WTC11 (cell line): ENCODE data around the gene MAGI2.

ENCODE experiments used
- CTCF ChIP-seq: fragments of 200-600 bp; IDR thresholded peaks from 2 replicates; pipeline ENCODE4 v1.8.0; 2022; ENCODE audit warnings: antibody characterized with exemption
- ELF4 ChIP-seq: sonication (generic); formaldehyde crosslinking; IDR thresholded peaks from 2 replicates; pipeline ENCODE4 v1.8.1; 2022; ENCODE audit warnings: low read depth, mild to moderate bottlenecking, moderate library complexity, missing genetic modification reagents
- FOXK1 ChIP-seq: sonication (generic); formaldehyde crosslinking; IDR thresholded peaks from 2 replicates; pipeline ENCODE4 v1.8.0; 2022; ENCODE audit warnings: mild to moderate bottlenecking, moderate library complexity, missing genetic modification reagents
- KAT7 ChIP-seq: sonication (generic); formaldehyde crosslinking; IDR thresholded peaks from 2 replicates; pipeline ENCODE4 v1.8.1; 2023; ENCODE audit warnings: missing genetic modification reagents, mild to moderate bottlenecking, borderline replicate concordance
- NR2C2 ChIP-seq: sonication (generic); formaldehyde crosslinking; IDR thresholded peaks from 2 replicates; pipeline ENCODE4 v1.8.0; 2022; ENCODE audit warnings: mild to moderate bottlenecking, missing genetic modification reagents
- NR3C1 ChIP-seq: sonication (generic); formaldehyde crosslinking; conservative IDR thresholded peaks from 2 replicates; pipeline ENCODE4 v1.8.1; 2023; ENCODE audit warnings: low read depth, mild to moderate bottlenecking, missing genetic modification reagents
- USF2 ChIP-seq: sonication (generic); formaldehyde crosslinking; IDR thresholded peaks from 2 replicates; pipeline ENCODE4 v1.8.1; 2023; ENCODE audit warnings: mild to moderate bottlenecking, missing genetic modification reagents, moderate library complexity
- ZNF219 ChIP-seq: sonication (generic); formaldehyde crosslinking; IDR thresholded peaks from 2 replicates; pipeline ENCODE4 v1.8.0; 2023; ENCODE audit warnings: missing genetic modification reagents, mild to moderate bottlenecking, borderline replicate concordance
- TF ChIP-seq, protein P1 (sequence below): sonication (generic); formaldehyde crosslinking; IDR thresholded peaks from 2 replicates; pipeline ENCODE4 v1.8.1; 2022; ENCODE audit warnings: mild to moderate bottlenecking, missing genetic modification reagents, moderate library complexity, borderline replicate concordance
- TF ChIP-seq, protein P2 (sequence below): sonication (generic); formaldehyde crosslinking; IDR thresholded peaks from 2 replicates; pipeline ENCODE4 v1.8.0; 2022; ENCODE audit warnings: mild to moderate bottlenecking, missing genetic modification reagents

DNA sequence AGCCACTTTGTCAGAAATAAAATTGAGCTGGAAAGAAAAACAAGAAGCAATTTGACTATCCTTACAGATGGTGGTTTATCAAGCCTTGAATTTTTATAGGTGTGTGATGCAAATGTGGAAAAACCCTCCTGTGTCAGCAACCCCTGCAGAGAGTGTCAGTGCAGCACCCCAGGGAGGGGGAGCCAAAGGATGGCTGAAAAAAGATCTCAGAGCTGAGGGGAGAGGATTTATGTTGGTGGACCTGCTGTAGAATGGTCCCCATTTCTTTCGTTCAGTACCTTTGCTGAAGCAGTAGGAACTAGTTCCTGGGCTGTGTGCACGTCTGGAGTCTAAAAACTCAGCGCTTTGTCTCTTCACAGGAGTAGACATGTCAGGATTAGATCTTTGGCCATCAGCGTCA lies 1415.9 kb downstream of the MAGI2 start:
- TF ChIP-seq NR2C2 (CRISPR knock-in tag) (no peak), FOXK1 (no peak), CTCF (no peak), NR3C1 (CRISPR knock-in tag) (no peak), USF2 (CRISPR knock-in tag) (no peak), KAT7 (CRISPR knock-in tag) (no peak), ZNF219 (CRISPR knock-in tag) (no peak), ELF4 (CRISPR knock-in tag) (no peak)
- TF ChIP-seq, protein P1, sequence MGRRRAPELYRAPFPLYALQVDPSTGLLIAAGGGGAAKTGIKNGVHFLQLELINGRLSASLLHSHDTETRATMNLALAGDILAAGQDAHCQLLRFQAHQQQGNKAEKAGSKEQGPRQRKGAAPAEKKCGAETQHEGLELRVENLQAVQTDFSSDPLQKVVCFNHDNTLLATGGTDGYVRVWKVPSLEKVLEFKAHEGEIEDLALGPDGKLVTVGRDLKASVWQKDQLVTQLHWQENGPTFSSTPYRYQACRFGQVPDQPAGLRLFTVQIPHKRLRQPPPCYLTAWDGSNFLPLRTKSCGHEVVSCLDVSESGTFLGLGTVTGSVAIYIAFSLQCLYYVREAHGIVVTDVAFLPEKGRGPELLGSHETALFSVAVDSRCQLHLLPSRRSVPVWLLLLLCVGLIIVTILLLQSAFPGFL (CRISPR knock-in tag): no peak
- TF ChIP-seq, protein P2, sequence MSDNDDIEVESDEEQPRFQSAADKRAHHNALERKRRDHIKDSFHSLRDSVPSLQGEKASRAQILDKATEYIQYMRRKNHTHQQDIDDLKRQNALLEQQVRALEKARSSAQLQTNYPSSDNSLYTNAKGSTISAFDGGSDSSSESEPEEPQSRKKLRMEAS: no peak
